OCI-LY1 (cell line): ENCODE data around the gene NUFIP2.

Experiments used
- EZH2 ChIP-seq: fragments of 200-600 bp; sonication (generic), shearing (Covaris generic); IDR thresholded peaks from 2 replicates; pipeline ENCODE4 v1.8.0; 2017; ENCODE audit warnings: borderline replicate concordance, mixed run types, mild to moderate bottlenecking, antibody characterized with exemption, low read length, moderate library complexity, mixed read lengths
- TF ChIP-seq, protein P1 (sequence below): fragments of 200-600 bp; sonication (generic), shearing (Covaris generic); IDR thresholded peaks from 2 replicates; pipeline ENCODE4 v1.5.1; 2017; ENCODE audit warnings: mild to moderate bottlenecking, antibody characterized with exemption, low read length, moderate library complexity, mixed read lengths

DNA sequence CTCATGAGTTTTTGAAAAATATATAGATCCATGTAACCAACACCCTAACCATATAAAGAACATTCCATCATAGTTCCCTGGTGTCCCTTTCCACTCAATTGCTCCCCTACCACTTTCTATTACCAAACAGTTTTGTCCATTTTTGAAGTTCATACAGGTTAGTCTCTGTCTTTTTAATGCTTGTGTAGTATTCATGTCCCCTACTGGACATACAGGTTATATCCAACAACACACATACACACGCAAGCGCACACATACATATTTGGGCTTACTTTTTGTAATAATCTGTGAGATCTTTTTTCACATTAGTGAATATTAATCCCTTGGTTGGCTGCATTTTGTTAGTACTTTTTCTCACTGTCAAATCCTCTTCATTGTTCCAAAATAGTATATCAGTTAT, 40.9 kb downstream of the NUFIP2 start:
- TF ChIP-seq, protein P1, sequence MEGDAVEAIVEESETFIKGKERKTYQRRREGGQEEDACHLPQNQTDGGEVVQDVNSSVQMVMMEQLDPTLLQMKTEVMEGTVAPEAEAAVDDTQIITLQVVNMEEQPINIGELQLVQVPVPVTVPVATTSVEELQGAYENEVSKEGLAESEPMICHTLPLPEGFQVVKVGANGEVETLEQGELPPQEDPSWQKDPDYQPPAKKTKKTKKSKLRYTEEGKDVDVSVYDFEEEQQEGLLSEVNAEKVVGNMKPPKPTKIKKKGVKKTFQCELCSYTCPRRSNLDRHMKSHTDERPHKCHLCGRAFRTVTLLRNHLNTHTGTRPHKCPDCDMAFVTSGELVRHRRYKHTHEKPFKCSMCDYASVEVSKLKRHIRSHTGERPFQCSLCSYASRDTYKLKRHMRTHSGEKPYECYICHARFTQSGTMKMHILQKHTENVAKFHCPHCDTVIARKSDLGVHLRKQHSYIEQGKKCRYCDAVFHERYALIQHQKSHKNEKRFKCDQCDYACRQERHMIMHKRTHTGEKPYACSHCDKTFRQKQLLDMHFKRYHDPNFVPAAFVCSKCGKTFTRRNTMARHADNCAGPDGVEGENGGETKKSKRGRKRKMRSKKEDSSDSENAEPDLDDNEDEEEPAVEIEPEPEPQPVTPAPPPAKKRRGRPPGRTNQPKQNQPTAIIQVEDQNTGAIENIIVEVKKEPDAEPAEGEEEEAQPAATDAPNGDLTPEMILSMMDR, result no peak
- TF ChIP-seq EZH2, result no peak
